HepG2 (cell line): ENCODE results near the gene OAS3. TPM values are rescaled to one million over a fixed set of nuclear protein-coding genes. Genes with fewer than 3 reads are reported as not detected.
A peak's percentile ranks its signal among the peaks of the same experiment; 100 is the strongest.

Experiments
- ATAC-seq: fragments of 200-7000 bp; cut with Tn5 transposase; 3 replicates; pipeline ENCODE4 v1.9.1; 2020; ENCODE audit warnings: mild to moderate bottlenecking, moderate library complexity
- BruUV-seq: library from RNA; stranded (reverse); fragments of 400-500 nt; replicated peaks from 2 replicates; lab custom pipeline; 2021; lab: Mats Ljungman, UMichigan
- CTCF ChIA-PET: fragments of 300-600 bp; formaldehyde crosslinking; extraction: SDS; loops from one replicate; lab custom pipeline; 2021; ENCODE audit warnings: low total read pairs, inconsistent platforms, low intra/inter-chr PET ratio; lab: Yijun Ruan, JAX
- POLR2A ChIA-PET: fragments of 350-600 bp; sonication (Branson Sonifier 250); formaldehyde crosslinking; loops from one replicate; lab custom pipeline; 2020; ENCODE audit warnings: antibody characterized with exemption, inconsistent platforms; lab: Yijun Ruan, JAX
- DNase-seq: peaks from one replicate; pipeline ENCODE4 v3.0.0-alpha.2; 2015; ENCODE audit warnings: low spot score
- FAIRE-seq: peaks from 3 replicates; lab custom pipeline; 2011; peaks lifted over from hg19 to GRCh38; lab: Jason Lieb, UNC
- H2AFZ ChIP-seq: one replicate; pipeline ENCODE4 v1.6.1; 2011; ENCODE audit warnings: low read length, inconsistent platforms
- H3K27ac ChIP-seq: fragments of 300-600 bp; 3 replicates; pipeline ENCODE4 v1.8.0; 2011; ENCODE audit warnings: mixed run types, mild to moderate bottlenecking, mixed read lengths, low read length, inconsistent platforms; ENCODE audit not compliant: insufficient read depth; ENCODE audit errors: extremely low read length
- H3K27me3 ChIP-seq, 2 experiments: fragments of 200-600 bp in 1 of 2; 2 replicates in 1 of 2; 3 replicates in 1 of 2; pipeline versions ENCODE4 v1.6.0 to v1.8.0; 2011; ENCODE audit warnings: low read length in 2 of 2, mild to moderate bottlenecking in 2 of 2, moderate library complexity in 2 of 2, inconsistent platforms in 1 of 2; ENCODE audit not compliant: insufficient read depth in 2 of 2, control insufficient read depth in 1 of 2
- H3K36me3 ChIP-seq, 2 experiments: fragments of 200-600 bp in 1 of 2; replicated peaks in 1 of 2; 2 replicates in 1 of 2; 3 replicates in 1 of 2; pipeline versions ENCODE4 v1.5.1 to v1.8.0; 2011; ENCODE audit warnings: low read length in 2 of 2, inconsistent platforms in 1 of 2; ENCODE audit not compliant: insufficient read depth in 2 of 2, control insufficient read depth in 1 of 2
- H3K4me1 ChIP-seq: 2 replicates; pipeline ENCODE4 v1.5.1; 2012; ENCODE audit warnings: low read length, inconsistent platforms; ENCODE audit not compliant: insufficient read depth
- H3K4me2 ChIP-seq: 2 replicates; pipeline ENCODE4 v1.6.0; 2011; ENCODE audit warnings: low read depth, low read length, inconsistent platforms
- H3K4me3 ChIP-seq, 3 experiments: fragments of 200-600 bp in 1 of 3; sonication (generic), shearing (Covaris generic) in 1 of 3; replicated peaks in 1 of 3; 2 replicates each; pipeline ENCODE4 v1.5.1; 2011 to 2016; ENCODE audit warnings: low read length in 3 of 3, inconsistent platforms in 2 of 3, low read depth in 2 of 3, mild to moderate bottlenecking in 2 of 3, control low read depth in 1 of 3, mixed read lengths in 1 of 3; ENCODE audit not compliant: insufficient read depth in 1 of 3
- H3K79me2 ChIP-seq: one replicate; pipeline ENCODE4 v1.6.1; 2011; ENCODE audit warnings: low read length, inconsistent platforms; ENCODE audit not compliant: insufficient read depth
- H3K9ac ChIP-seq: 2 replicates; pipeline ENCODE4 v1.6.0; 2011; ENCODE audit warnings: mild to moderate bottlenecking, low read depth, low read length, inconsistent platforms; ENCODE audit not compliant: insufficient read depth
- H3K9me3 ChIP-seq: 2 replicates; pipeline ENCODE4 v1.5.1; 2012; ENCODE audit warnings: mild to moderate bottlenecking, low read length
- H4K20me1 ChIP-seq: 2 replicates; pipeline ENCODE4 v1.6.0; 2011; ENCODE audit warnings: inconsistent platforms, mild to moderate bottlenecking, low read length, moderate library complexity; ENCODE audit not compliant: insufficient read depth
- BCL6 ChIP-seq: IDR thresholded peaks from 2 replicates; pipeline ENCODE4 v1.6.1; 2016; ENCODE audit warnings: missing genetic modification reagents, missing compliant biosample characterization
- FOXA3 ChIP-seq: IDR thresholded peaks from 2 replicates; pipeline ENCODE4 v1.6.1; 2016; ENCODE audit warnings: missing genetic modification reagents, missing compliant biosample characterization
- FOXK1 ChIP-seq: sonication (generic); formaldehyde crosslinking; IDR thresholded peaks from 2 replicates; pipeline ENCODE4 v1.4.0; 2020; ENCODE audit warnings: low read depth, missing genetic modification reagents, borderline replicate concordance
- HNRNPH1 ChIP-seq: fragments of 200-400 bp; formaldehyde crosslinking; optimal IDR thresholded peaks from 2 replicates; pipeline ENCODE3; 2017; ENCODE audit warnings: mild to moderate bottlenecking, low read depth, low read length
- IRX3 ChIP-seq: sonication (generic); formaldehyde crosslinking; IDR thresholded peaks from 2 replicates; pipeline ENCODE4 v1.8.1; 2023; ENCODE audit warnings: mild to moderate bottlenecking, low read depth, missing genetic modification reagents, borderline replicate concordance
- NKX3-1 ChIP-seq: sonication (generic); formaldehyde crosslinking; IDR thresholded peaks from 2 replicates; pipeline ENCODE4 v1.5.0; 2020; ENCODE audit warnings: missing genetic modification reagents
- NONO ChIP-seq, 2 experiments: fragments of 450-650 bp in 1 of 2; sonication (generic) in 1 of 2; formaldehyde crosslinking in 1 of 2; IDR thresholded peaks in 1 of 2; conservative IDR thresholded peaks in 1 of 2; 2 replicates each; pipeline versions ENCODE4 v1.6.1 to v1.8.0; 2017 to 2022; ENCODE audit warnings: mild to moderate bottlenecking in 1 of 2, missing genetic modification reagents in 1 of 2, moderate library complexity in 1 of 2
- PAXIP1 ChIP-seq: sonication (generic); formaldehyde crosslinking; conservative IDR thresholded peaks from 2 replicates; pipeline ENCODE4 v1.4.0; 2020; ENCODE audit warnings: mild to moderate bottlenecking, missing genetic modification reagents, moderate library complexity
- PHF21A ChIP-seq: sonication (generic); formaldehyde crosslinking; IDR thresholded peaks from 2 replicates; pipeline ENCODE4 v1.5.0; 2020; ENCODE audit warnings: mild to moderate bottlenecking, missing genetic modification reagents
- REST ChIP-seq, 2 experiments: IDR thresholded peaks; 2 replicates each; pipeline ENCODE4 v1.6.1; 2011 to 2012; ENCODE audit warnings: low read length in 2 of 2, borderline replicate concordance in 1 of 2, low read depth in 1 of 2, mild to moderate bottlenecking in 1 of 2, moderate library complexity in 1 of 2
- RFX3 ChIP-seq: IDR thresholded peaks from 2 replicates; pipeline ENCODE4 v1.6.1; 2016; ENCODE audit warnings: missing biosample characterization, missing genetic modification reagents
- U2AF1 ChIP-seq: fragments of 200-400 bp; formaldehyde crosslinking; optimal IDR thresholded peaks from 2 replicates; pipeline ENCODE3; 2017; ENCODE audit warnings: mild to moderate bottlenecking, low read depth, low read length
- ZBTB7A ChIP-seq: sonication (generic); formaldehyde crosslinking; IDR thresholded peaks from 2 replicates; pipeline ENCODE4 v1.8.0; 2022; ENCODE audit warnings: mild to moderate bottlenecking, missing genetic modification reagents
- ZNF136 ChIP-seq: sonication (generic); formaldehyde crosslinking; IDR thresholded peaks from 2 replicates; pipeline ENCODE4 v1.8.1; 2022; ENCODE audit warnings: low read depth, mild to moderate bottlenecking, moderate library complexity, missing genetic modification reagents
- ZNF280B ChIP-seq: sonication (generic); formaldehyde crosslinking; IDR thresholded peaks from 2 replicates; pipeline ENCODE4 v1.5.0; 2020; ENCODE audit warnings: missing genetic modification reagents, mild to moderate bottlenecking, borderline replicate concordance
- ZNF317 ChIP-seq: sonication (generic); formaldehyde crosslinking; IDR thresholded peaks from 2 replicates; pipeline ENCODE4 v1.5.0; 2020; ENCODE audit warnings: mild to moderate bottlenecking, missing genetic modification reagents
- WGBS: methylation state at CpG from one replicate; pipeline ENCODE4 v1.1.6; 2017; ENCODE audit warnings: low lambda C conversion rate; 5-methylcytosine and 5-hydroxymethylcytosine counted together
- in situ Hi-C: cut with HindIII; loops from 2 replicates; pipeline ENCODE4 v1.10.0; 2017; ENCODE audit warnings: low pct_unique_long_range_greater_than_20kb; ENCODE audit not compliant: extremely low pct_ligation_motif_present
- intact Hi-C: fragments of 100-400 bp; cut with micrococcal nuclease; formaldehyde crosslinking; loops from one replicate; pipeline ENCODE4 v1.10.0; 2022; ENCODE audit not compliant: unreplicated experiment
- polyA plus RNA-seq, 8 experiments: library from polyadenylated mRNA; depleted of rRNA in 3 of 8; stranded (reverse) in 7 of 8; unstranded in 1 of 8; fragments of >200 nt; fragmentation: Illumina TruSeq in 4 of 8; extraction: Trizol in 4 of 8; gene quantifications; 2 replicates each; pipeline versions ENCODE4 v1.2.1 to v1.2.3, GENCODE V29; 2011 to 2016; ENCODE audit warnings: low read depth in 4 of 8, missing spikeins in 1 of 8, mixed read lengths in 1 of 8; ENCODE audit not compliant: insufficient read depth in 1 of 8
- total RNA-seq, 5 experiments: library from RNA; depleted of rRNA; stranded (reverse); fragments of >200 nt; fragmentation: Illumina TruSeq; extraction: Trizol; gene quantifications; 2 replicates each; pipeline ENCODE4 v1.2.3, GENCODE V29; 2016; ENCODE audit warnings: low read depth in 1 of 5

Gene OAS3
- total and polyA plus RNA-seq, 2 of the 13 experiments (the other 11 are each of a cell fraction or from before 2014, with no cell fraction given) = 4.8 to 10.5 TPM

GRCh38 chr12:112924986-112925385, 13.3 kb upstream of the OAS3 start:
- peak; percentile 78 for ATAC-seq
- Histone ChIP-seq H4K20me1 (no peaks in the 10 kb centered on the region), H3K36me3 (no peaks in the 10 kb centered on the region), H2AFZ (no peak overlapping the region), H3K4me3 (peak overlapping the region in 2 of 3 experiments; percentile 9 to 50; a peak in 3 of 6 replicates), H3K4me1 (peaks cover 38% of the 10 kb centered on the region), H3K27ac (no peak overlapping the region), H3K79me2 (no peaks in the 10 kb centered on the region), H3K27me3 (no peaks in the 10 kb centered on the region), H3K9ac (peak overlapping the region; percentile 2; the same call in 1 of the 2 replicates), H3K9me3 (no peaks in the 10 kb centered on the region; the same call in 1 of the 2 replicates), H3K4me2 (peak overlapping the region; percentile 70)
- ChIA-PET POLR2A (interaction anchor here (0.9 to 3.9 kb wide), 5 partner anchors 13 to 26 kb away, joined by 3 to 34 read pairs (median 11); partner anchors contain the start of genes OAS1 and OAS3), CTCF (no interaction called here)
- 0% methylated on average over 6 of the region's 7 CpGs for WGBS
- BruUV-seq = no TSS peak
- in situ Hi-C loops = no loop called here
- intact Hi-C loops = no loop called here
- peak; percentile 56 for DNase-seq
- FAIRE-seq = peak; percentile 88
- TF ChIP-seq IRX3 (CRISPR knock-in tag) = no peak
- TF ChIP-seq U2AF1 = no peak
- no peak for TF ChIP-seq NONO (IDR thresholded peaks at IDR 0.05)
- TF ChIP-seq NONO (CRISPR knock-in tag; conservative IDR thresholded peaks at IDR 0.05) = no peak
- TF ChIP-seq ZNF280B (CRISPR knock-in tag) = no peak
- TF ChIP-seq ZNF136 (CRISPR knock-in tag) = no peak
- TF ChIP-seq PHF21A (CRISPR knock-in tag) = no peak
- peak; percentile 53; the same call in 1 of the 2 replicates for TF ChIP-seq FOXK1
- peak; percentile 71 for TF ChIP-seq PAXIP1 (CRISPR knock-in tag)
- no peak for TF ChIP-seq NKX3-1
- peak; percentile 43; the same call in 1 of the 2 replicates for TF ChIP-seq FOXA3 (CRISPR knock-in tag)
- TF ChIP-seq RFX3 = no peak
- peak; percentile 86 for TF ChIP-seq BCL6
- TF ChIP-seq REST (IDR thresholded peaks at IDR 0.05; ENCODE audit: borderline replicate concordance in 1 of 2, low read depth in 1 of 2, low read length in 2 of 2) = peak in 1 of 2 experiments; percentile 26; a peak in 1 of 4 replicates
- no peak for TF ChIP-seq ZNF317 (CRISPR knock-in tag)
- TF ChIP-seq ZBTB7A (CRISPR knock-in tag) = no peak
- no peak for TF ChIP-seq HNRNPH1
